WTC11 (cell line): Measurements from ENCODE around the gene PKLR. TPM values are rescaled to one million over a fixed set of nuclear protein-coding genes. Genes with fewer than 3 reads are reported as not detected.

Experiments used
- ATAC-seq: fragments of 200-7000 bp; cut with Tn5 transposase; 2 replicates; pipeline ENCODE4 v1.10.0; 2021; ENCODE audit warnings: mild to moderate bottlenecking, moderate library complexity
- CTCF ChIA-PET: fragments of 300-600 bp; sonication (Branson Sonifier 250); formaldehyde crosslinking; loops from one replicate; lab custom pipeline; 2021; ENCODE audit warnings: antibody characterized with exemption; lab: Charles Lee
- POLR2A ChIA-PET: fragments of 350-600 bp; sonication (Branson Sonifier 250); formaldehyde crosslinking; loops from one replicate; lab custom pipeline; 2021; ENCODE audit warnings: antibody characterized with exemption; lab: Charles Lee
- DNase-seq: peaks from one replicate; pipeline ENCODE4 v3.0.0; 2021; ENCODE audit warnings: low spot score
- H3K27ac Mint-ChIP-seq: 2 replicates; pipeline ENCODE4 v1.8.0; 2021; ENCODE audit warnings: mixed read lengths
- H3K27me3 Mint-ChIP-seq: 2 replicates; pipeline ENCODE4 v1.8.0; 2021; ENCODE audit warnings: low read depth, mild to moderate bottlenecking, moderate library complexity, mixed read lengths
- H3K36me3 Mint-ChIP-seq: 2 replicates; pipeline ENCODE4 v1.8.0; 2021; ENCODE audit warnings: mixed read lengths
- H3K4me1 Mint-ChIP-seq: 2 replicates; pipeline ENCODE4 v1.8.0; 2022; ENCODE audit warnings: mixed read lengths
- H3K4me3 Mint-ChIP-seq: 2 replicates; pipeline ENCODE4 v1.8.0; 2021; ENCODE audit warnings: mild to moderate bottlenecking, moderate library complexity, mixed read lengths
- H3K9me3 Mint-ChIP-seq: 2 replicates; pipeline ENCODE4 v1.8.0; 2021; ENCODE audit warnings: mixed read lengths
- CREB1 ChIP-seq: sonication (generic); formaldehyde crosslinking; IDR thresholded peaks from 2 replicates; pipeline ENCODE4 v1.8.0; 2023; ENCODE audit warnings: mild to moderate bottlenecking, missing genetic modification reagents
- ELF4 ChIP-seq: sonication (generic); formaldehyde crosslinking; IDR thresholded peaks from 2 replicates; pipeline ENCODE4 v1.8.1; 2022; ENCODE audit warnings: low read depth, mild to moderate bottlenecking, moderate library complexity, missing genetic modification reagents
- ERG ChIP-seq: fragments of 250-450 bp; sonication (Bioruptor Pico); IDR thresholded peaks from 2 replicates; pipeline ENCODE4 v1.8.0; 2021; ENCODE audit warnings: mild to moderate bottlenecking
- ESRRA ChIP-seq: sonication (generic); formaldehyde crosslinking; IDR thresholded peaks from 2 replicates; pipeline ENCODE4 v1.8.1; 2022; ENCODE audit warnings: mild to moderate bottlenecking, missing genetic modification reagents, borderline replicate concordance
- ETV6 ChIP-seq: sonication (generic); formaldehyde crosslinking; IDR thresholded peaks from 2 replicates; pipeline ENCODE4 v1.8.1; 2022; ENCODE audit warnings: mild to moderate bottlenecking, missing genetic modification reagents
- FOXK1 ChIP-seq: sonication (generic); formaldehyde crosslinking; IDR thresholded peaks from 2 replicates; pipeline ENCODE4 v1.8.0; 2022; ENCODE audit warnings: mild to moderate bottlenecking, moderate library complexity, missing genetic modification reagents
- GRHL2 ChIP-seq: fragments of 250-450 bp; sonication (Bioruptor Pico); IDR thresholded peaks from 2 replicates; pipeline ENCODE4 v1.8.0; 2022; ENCODE audit warnings: mild to moderate bottlenecking, moderate library complexity; ENCODE audit not compliant: insufficient replicate concordance, severe bottlenecking
- GTF2I ChIP-seq: fragments of 250-450 bp; sonication (Bioruptor Pico); conservative IDR thresholded peaks from 2 replicates; pipeline ENCODE4 v1.4.0; 2021; ENCODE audit warnings: mild to moderate bottlenecking
- MXD4 ChIP-seq: fragments of 250-450 bp; sonication (Bioruptor Pico); IDR thresholded peaks from 2 replicates; pipeline ENCODE4 v1.8.0; 2021; ENCODE audit warnings: mild to moderate bottlenecking, moderate library complexity, borderline replicate concordance
- NFATC4 ChIP-seq: fragments of 250-450 bp; sonication (Bioruptor Pico); IDR thresholded peaks from 2 replicates; pipeline ENCODE4 v1.9.0; 2021; ENCODE audit warnings: mild to moderate bottlenecking
- RELA ChIP-seq: sonication (generic); formaldehyde crosslinking; IDR thresholded peaks from 2 replicates; pipeline ENCODE4 v1.8.1; 2022; ENCODE audit warnings: missing genetic modification reagents, mild to moderate bottlenecking, borderline replicate concordance
- RORB ChIP-seq: fragments of 250-450 bp; sonication (Bioruptor Pico); IDR thresholded peaks from 2 replicates; pipeline ENCODE4 v1.9.0; 2021; ENCODE audit warnings: mild to moderate bottlenecking
- SP1 ChIP-seq: sonication (generic); formaldehyde crosslinking; conservative IDR thresholded peaks from 2 replicates; pipeline ENCODE4 v1.8.1; 2022; ENCODE audit warnings: missing genetic modification reagents
- TEAD4 ChIP-seq: sonication (generic); formaldehyde crosslinking; IDR thresholded peaks from 2 replicates; pipeline ENCODE4 v1.8.0; 2022; ENCODE audit warnings: mild to moderate bottlenecking, missing genetic modification reagents
- TP53 ChIP-seq: sonication (generic); formaldehyde crosslinking; IDR thresholded peaks from 2 replicates; pipeline ENCODE4 v1.8.1; 2023; ENCODE audit warnings: mild to moderate bottlenecking, missing genetic modification reagents
- USF1 ChIP-seq: sonication (generic); formaldehyde crosslinking; IDR thresholded peaks from 2 replicates; pipeline ENCODE4 v1.8.0; 2022; ENCODE audit warnings: mild to moderate bottlenecking, missing genetic modification reagents
- ZBTB21 ChIP-seq: sonication (generic); formaldehyde crosslinking; IDR thresholded peaks from 2 replicates; pipeline ENCODE4 v1.8.1; 2023; ENCODE audit warnings: mild to moderate bottlenecking, missing genetic modification reagents, borderline replicate concordance
- ZMAT4 ChIP-seq: fragments of 250-450 bp; sonication (Bioruptor Pico); IDR thresholded peaks from 2 replicates; pipeline ENCODE4 v1.9.0; 2021; ENCODE audit warnings: mild to moderate bottlenecking
- ZNF232 ChIP-seq: sonication (generic); formaldehyde crosslinking; IDR thresholded peaks from 2 replicates; pipeline ENCODE4 v1.8.0; 2022; ENCODE audit warnings: mild to moderate bottlenecking, missing genetic modification reagents
- ZNF263 ChIP-seq: sonication (generic); formaldehyde crosslinking; IDR thresholded peaks from 2 replicates; pipeline ENCODE4 v1.8.1; 2022; ENCODE audit warnings: low read depth, mild to moderate bottlenecking, moderate library complexity, missing genetic modification reagents
- ZNF281 ChIP-seq: sonication (generic); formaldehyde crosslinking; IDR thresholded peaks from 2 replicates; pipeline ENCODE4 v1.8.0; 2023; ENCODE audit warnings: mild to moderate bottlenecking, missing genetic modification reagents
- ZNF396 ChIP-seq: fragments of 250-450 bp; sonication (Bioruptor Pico); IDR thresholded peaks from 2 replicates; pipeline ENCODE4 v1.8.0; 2021; ENCODE audit warnings: mild to moderate bottlenecking, moderate library complexity, borderline replicate concordance
- ZNF423 ChIP-seq: fragments of 250-450 bp; sonication (Bioruptor Pico); IDR thresholded peaks from 2 replicates; pipeline ENCODE4 v2.1.2; 2022; ENCODE audit warnings: mild to moderate bottlenecking, moderate library complexity
- ZSCAN18 ChIP-seq: fragments of 250-450 bp; sonication (Bioruptor Pico); IDR thresholded peaks from 2 replicates; pipeline ENCODE4 v2.1.2; 2022; ENCODE audit warnings: mild to moderate bottlenecking, moderate library complexity
- total RNA-seq: library from RNA; stranded (reverse); gene quantifications from 3 replicates; pipeline ENCODE4 v1.2.3, GENCODE V29; 2021
- TF ChIP-seq, protein P1 (sequence below): fragments of 250-450 bp; sonication (Bioruptor Pico); conservative IDR thresholded peaks from 2 replicates; pipeline ENCODE4 v1.9.0; 2021; ENCODE audit warnings: mild to moderate bottlenecking
- TF ChIP-seq, protein P2 (sequence below): sonication (generic); formaldehyde crosslinking; IDR thresholded peaks from 2 replicates; pipeline ENCODE4 v1.8.0; 2023; ENCODE audit warnings: missing genetic modification reagents
- TF ChIP-seq, protein P3 (sequence below): sonication (generic); formaldehyde crosslinking; IDR thresholded peaks from 2 replicates; pipeline ENCODE4 v1.8.1; 2023; ENCODE audit warnings: mild to moderate bottlenecking, missing genetic modification reagents, moderate library complexity

PKLR gene
- total RNA-seq, 1 experiment from 2014 or later = 1.5 TPM

DNA sequence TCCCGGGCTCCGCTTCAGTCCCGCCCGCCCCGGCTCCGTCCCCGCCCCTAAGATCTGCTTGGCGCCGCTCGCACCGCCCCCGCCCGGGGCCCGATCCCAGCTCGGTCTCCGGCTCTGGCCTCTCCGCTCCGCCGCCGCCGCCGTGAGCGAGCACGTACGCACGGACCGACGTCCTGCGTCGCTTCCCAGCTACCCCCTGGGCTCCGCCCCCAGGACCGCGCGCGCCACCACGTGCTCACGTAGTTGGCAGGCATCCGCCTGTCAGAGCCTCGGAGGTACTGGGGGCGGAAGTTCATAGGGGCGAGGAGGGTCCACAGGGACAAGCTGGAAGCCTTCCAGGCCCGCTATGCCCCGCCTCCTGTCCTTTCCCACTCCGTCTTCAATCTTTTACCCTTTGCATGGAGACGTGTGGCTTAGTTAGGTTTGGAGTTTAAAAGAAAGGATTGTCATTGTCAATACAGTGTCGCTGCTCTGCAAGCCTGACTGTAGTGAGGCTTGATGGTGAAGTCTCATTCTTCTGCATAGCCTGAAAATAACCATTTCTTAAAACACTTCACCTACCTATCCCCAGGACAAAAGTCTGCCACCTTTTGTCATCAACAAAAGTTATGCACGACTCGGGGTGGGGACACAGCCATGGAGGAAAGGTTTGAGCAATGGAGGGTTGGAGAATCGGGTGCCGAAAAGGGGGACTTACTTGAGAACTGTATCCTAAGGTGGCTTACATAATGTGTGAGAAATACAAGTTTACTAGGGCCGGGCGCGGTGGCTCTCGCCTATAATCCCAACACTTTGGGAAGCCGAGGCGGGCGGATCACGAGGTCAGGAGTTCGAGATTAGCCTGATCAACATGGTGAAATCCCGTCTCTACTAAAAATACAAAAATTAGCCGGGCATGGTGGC lies 27.6 kb downstream of the PKLR start, which contains the start of gene CLK2:
Gene CLK2 (minus strand): TSS at position 162 of the 903 bp plus-strand sequence. CDS start 2,527 bp downstream, outside the sequence.
- H3K27ac Mint-ChIP-seq = peak within 1 kb of the TSS; percentile 99
- H3K27me3 Mint-ChIP-seq = peaks cover 18% of the 10 kb centered on the region
- ChIA-PET POLR2A (interaction anchor here (0.5 to 2.6 kb wide), 13 partner anchors 10 to 703 kb away, joined by 3 to 13 read pairs (median 4); partner anchors contain the start of genes RUSC1 and SCAMP3), CTCF (interaction anchor here (0.5 to 4.1 kb wide), 17 partner anchors 18 to 978 kb away, joined by 3 to 70 read pairs (median 4); partner anchors contain the start of genes ENTREP3, KRTCAP2, MTX1 and RUSC1)
- H3K9me3 Mint-ChIP-seq = no peaks in the 10 kb centered on the region
- H3K4me3 Mint-ChIP-seq = peak within 1 kb of the TSS; percentile 89
- H3K36me3 Mint-ChIP-seq = peaks cover 36% of the 10 kb centered on the region
- peaks cover 30% of the 10 kb centered on the region for H3K4me1 Mint-ChIP-seq
- peak; percentile 98 for DNase-seq
- ATAC-seq = peak; percentile 79
- TF ChIP-seq ZNF281 = no peak
- TF ChIP-seq CREB1 (CRISPR knock-in tag) = no peak
- TF ChIP-seq ZNF232 (CRISPR knock-in tag) = peak; percentile 80; the same call in 1 of the 2 replicates
- TF ChIP-seq RELA (CRISPR knock-in tag) = no peak
- TF ChIP-seq ZMAT4 (CRISPR knock-in tag) = no peak
- TF ChIP-seq NFATC4 (CRISPR knock-in tag) = no peak
- no peak; the same call in 1 of the 2 replicates for TF ChIP-seq ESRRA (CRISPR knock-in tag)
- TF ChIP-seq, protein P1, sequence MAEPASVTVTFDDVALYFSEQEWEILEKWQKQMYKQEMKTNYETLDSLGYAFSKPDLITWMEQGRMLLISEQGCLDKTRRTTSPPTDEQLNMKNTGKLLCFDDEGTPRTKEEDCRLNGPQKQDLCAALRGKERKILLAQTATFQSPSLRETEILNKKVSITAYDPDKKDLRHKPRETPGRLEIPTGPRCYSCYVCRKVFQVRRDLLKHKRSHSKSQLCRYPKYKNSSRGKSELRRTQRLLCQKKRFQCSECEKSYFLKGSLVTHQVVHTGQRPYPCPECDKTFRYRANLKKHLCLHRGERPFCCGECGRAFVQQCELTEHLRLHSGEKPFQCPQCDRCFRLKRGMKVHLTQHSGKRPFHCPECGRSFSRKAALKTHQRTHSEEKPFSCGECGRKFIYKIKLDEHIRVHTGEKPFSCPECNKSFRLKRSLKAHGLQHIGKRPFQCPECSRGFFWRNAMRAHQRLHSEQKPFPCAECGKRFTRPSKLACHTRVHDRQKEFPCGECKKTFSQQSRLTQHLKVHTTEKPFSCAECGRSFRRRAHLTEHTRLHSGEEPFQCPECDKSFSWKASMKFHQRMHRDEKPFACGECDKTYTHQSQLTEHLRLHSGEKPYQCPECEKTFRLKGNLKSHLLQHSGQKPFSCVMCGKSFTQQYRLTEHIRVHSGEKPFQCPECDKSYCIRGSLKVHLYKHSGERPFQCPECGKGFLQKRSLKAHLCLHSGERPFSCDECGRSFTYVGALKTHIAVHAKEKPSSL (CRISPR knock-in tag) = no peak
- TF ChIP-seq SP1 = peak; percentile 99
- peak; percentile 43; the same call in 1 of the 2 replicates for TF ChIP-seq TEAD4
- TF ChIP-seq, protein P2, sequence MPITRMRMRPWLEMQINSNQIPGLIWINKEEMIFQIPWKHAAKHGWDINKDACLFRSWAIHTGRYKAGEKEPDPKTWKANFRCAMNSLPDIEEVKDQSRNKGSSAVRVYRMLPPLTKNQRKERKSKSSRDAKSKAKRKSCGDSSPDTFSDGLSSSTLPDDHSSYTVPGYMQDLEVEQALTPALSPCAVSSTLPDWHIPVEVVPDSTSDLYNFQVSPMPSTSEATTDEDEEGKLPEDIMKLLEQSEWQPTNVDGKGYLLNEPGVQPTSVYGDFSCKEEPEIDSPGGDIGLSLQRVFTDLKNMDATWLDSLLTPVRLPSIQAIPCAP (CRISPR knock-in tag) = no peak; the same call in 1 of the 2 replicates
- TF ChIP-seq GTF2I (CRISPR knock-in tag) = no peak
- no peak for TF ChIP-seq ZNF396 (CRISPR knock-in tag)
- no peak for TF ChIP-seq GRHL2
- no peak for TF ChIP-seq ZNF263 (CRISPR knock-in tag)
- no peak for TF ChIP-seq RORB (CRISPR knock-in tag)
- peak; percentile 60; the same call in 1 of the 2 replicates for TF ChIP-seq ETV6 (CRISPR knock-in tag)
- TF ChIP-seq TP53 (CRISPR knock-in tag) = no peak
- TF ChIP-seq USF1 = peak; percentile 95
- TF ChIP-seq ZSCAN18 (CRISPR knock-in tag) = no peak
- TF ChIP-seq FOXK1 = peak; percentile 97
- TF ChIP-seq ZBTB21 (CRISPR knock-in tag) = no peak
- TF ChIP-seq, protein P3, sequence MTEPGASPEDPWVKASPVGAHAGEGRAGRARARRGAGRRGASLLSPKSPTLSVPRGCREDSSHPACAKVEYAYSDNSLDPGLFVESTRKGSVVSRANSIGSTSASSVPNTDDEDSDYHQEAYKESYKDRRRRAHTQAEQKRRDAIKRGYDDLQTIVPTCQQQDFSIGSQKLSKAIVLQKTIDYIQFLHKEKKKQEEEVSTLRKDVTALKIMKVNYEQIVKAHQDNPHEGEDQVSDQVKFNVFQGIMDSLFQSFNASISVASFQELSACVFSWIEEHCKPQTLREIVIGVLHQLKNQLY (CRISPR knock-in tag) = no peak
- TF ChIP-seq ELF4 (CRISPR knock-in tag) = no peak
- no peak for TF ChIP-seq ZNF423 (CRISPR knock-in tag)
- no peak for TF ChIP-seq MXD4 (CRISPR knock-in tag)
- no peak for TF ChIP-seq ERG (CRISPR knock-in tag)
